K562 (cell line): ENCODE measurements around the gene CDKL5. TPM values are rescaled to one million over a fixed set of nuclear protein-coding genes. Genes with fewer than 3 reads are reported as not detected.

Source experiments
- ATAC-seq: fragments of 200-7000 bp; cut with Tn5 transposase; 3 replicates; pipeline ENCODE4 v1.9.1; 2020; ENCODE audit warnings: moderate library complexity
- BruUV-seq: library from RNA; stranded (reverse); fragments of 400-500 nt; replicated peaks from 2 replicates; lab custom pipeline; 2021; lab: Mats Ljungman, UMichigan
- CTCF ChIA-PET: fragments of 300-600 bp; formaldehyde crosslinking; extraction: SDS; loops from one replicate; lab custom pipeline; 2021; ENCODE audit warnings: low intra/inter-chr PET ratio; lab: Yijun Ruan, JAX
- POLR2A ChIA-PET: fragments of 300-600, 350-650 bp; sonication (Branson Sonifier 250); formaldehyde crosslinking; extraction: SDS; loops from one replicate; lab custom pipeline; 2021; ENCODE audit warnings: antibody characterized with exemption, inconsistent platforms; lab: Yijun Ruan, JAX
- DNase-seq, 4 experiments: peaks; one replicate each; pipeline versions ENCODE4 v3.0.0 to v3.0.0-alpha.2; 2011 to 2018; ENCODE audit warnings: low spot score in 3 of 4, mixed read lengths in 3 of 4; ENCODE audit errors: extremely low read depth in 1 of 4
- FAIRE-seq: peaks from 2 replicates; lab custom pipeline; 2011; peaks lifted over from hg19 to GRCh38; lab: Jason Lieb, UNC
- H2AFZ ChIP-seq: 2 replicates; pipeline ENCODE4 v1.6.0; 2011; ENCODE audit warnings: low read depth, low read length, control low read depth, inconsistent platforms
- H3K27ac ChIP-seq: fragments of 200-600 bp; 3 replicates; pipeline ENCODE4 v1.8.0; 2011; ENCODE audit warnings: low read depth, mild to moderate bottlenecking, control low read depth, inconsistent platforms, low read length, moderate library complexity, mixed read lengths; ENCODE audit errors: extremely low read depth
- H3K27me3 ChIP-seq, 2 experiments: fragments of 300-600 bp in 1 of 2; 2 replicates in 1 of 2; 3 replicates in 1 of 2; pipeline versions ENCODE4 v1.6.0 to v1.8.0; 2011; ENCODE audit warnings: inconsistent platforms in 2 of 2, low read length in 2 of 2, mild to moderate bottlenecking in 1 of 2, mixed read lengths in 1 of 2, moderate library complexity in 1 of 2; ENCODE audit not compliant: control insufficient read depth in 2 of 2, insufficient read depth in 2 of 2
- H3K36me3 ChIP-seq: fragments of 300-600 bp; 3 replicates; pipeline ENCODE4 v1.8.0; 2011; ENCODE audit warnings: mild to moderate bottlenecking, low read length, inconsistent platforms; ENCODE audit not compliant: control insufficient read depth, insufficient read depth
- H3K4me1 ChIP-seq, 2 experiments: fragments of 200-600 bp in 1 of 2; replicated peaks in 1 of 2; 2 replicates in 1 of 2; 3 replicates in 1 of 2; pipeline versions ENCODE4 v1.5.1 to v1.8.0; 2011; ENCODE audit warnings: inconsistent platforms in 2 of 2, low read length in 2 of 2, mild to moderate bottlenecking in 1 of 2, mixed read lengths in 1 of 2, moderate library complexity in 1 of 2; ENCODE audit not compliant: control insufficient read depth in 2 of 2, insufficient read depth in 2 of 2
- H3K4me2 ChIP-seq: 2 replicates; pipeline ENCODE4 v1.6.1; 2011; ENCODE audit warnings: low read length, control low read depth, inconsistent platforms, mixed read lengths; ENCODE audit not compliant: insufficient read depth
- H3K4me3 ChIP-seq: fragments of 200-600 bp; sonication (generic), shearing (Covaris generic); 2 replicates; pipeline ENCODE4 v1.5.1; 2016; ENCODE audit warnings: control low read depth, inconsistent platforms
- H3K79me2 ChIP-seq: fragments of 200-600 bp; 3 replicates; pipeline ENCODE4 v1.8.0; 2011; ENCODE audit warnings: low read length, inconsistent platforms; ENCODE audit not compliant: control insufficient read depth, insufficient read depth
- H3K9ac ChIP-seq, 2 experiments: 2 replicates each; pipeline versions ENCODE4 v1.6.0 to v1.6.1; 2011; ENCODE audit warnings: low read depth in 2 of 2, low read length in 2 of 2, control low read depth in 1 of 2, inconsistent platforms in 1 of 2, mild to moderate bottlenecking in 1 of 2, mixed read lengths in 1 of 2; ENCODE audit not compliant: insufficient read depth in 1 of 2
- H3K9me1 ChIP-seq: one replicate; pipeline ENCODE4 v1.6.0; 2011; ENCODE audit warnings: inconsistent platforms, mild to moderate bottlenecking, low read length, moderate library complexity; ENCODE audit not compliant: control insufficient read depth, insufficient read depth
- H3K9me3 ChIP-seq: replicated peaks from 2 replicates; pipeline ENCODE4 v1.5.1; 2011; ENCODE audit warnings: low read depth, low read length, inconsistent platforms; ENCODE audit not compliant: control insufficient read depth, insufficient read depth
- H4K20me1 ChIP-seq: replicated peaks from 2 replicates; pipeline ENCODE4 v1.6.1; 2011; ENCODE audit warnings: low read length, inconsistent platforms, mixed read lengths; ENCODE audit not compliant: control insufficient read depth, insufficient read depth
- BRF1 ChIP-seq: IDR thresholded peaks from 3 replicates; pipeline ENCODE4 v1.6.1; 2011; ENCODE audit warnings: borderline replicate concordance, mild to moderate bottlenecking; ENCODE audit not compliant: insufficient read length; ENCODE audit errors: extremely low read depth
- CREM ChIP-seq: IDR thresholded peaks from 2 replicates; pipeline ENCODE4 v1.6.1; 2014; ENCODE audit warnings: antibody characterized with exemption, low read depth
- EGR1 ChIP-seq: fragments of 450-650 bp; conservative IDR thresholded peaks from 2 replicates; pipeline ENCODE4 v1.6.1; 2017; ENCODE audit warnings: mild to moderate bottlenecking
- ESRRB ChIP-seq: fragments of 250-450 bp; sonication (Bioruptor Pico); IDR thresholded peaks from 2 replicates; pipeline ENCODE4 v1.5.0; 2020; ENCODE audit warnings: mild to moderate bottlenecking, moderate library complexity, borderline replicate concordance
- HMGN3 ChIP-seq: IDR thresholded peaks from 2 replicates; pipeline ENCODE4 v1.6.1; 2011; ENCODE audit warnings: borderline replicate concordance, low read depth, mild to moderate bottlenecking, mixed read lengths, low read length; ENCODE audit not compliant: insufficient read length; ENCODE audit errors: extremely low read depth
- MCM5 ChIP-seq: fragments of 450-650 bp; IDR thresholded peaks from 2 replicates; pipeline ENCODE4 v1.6.1; 2016; ENCODE audit warnings: low read depth
- POLR2G ChIP-seq: fragments of 200-400 bp; formaldehyde crosslinking; IDR thresholded peaks from 2 replicates; pipeline ENCODE4 v1.6.1; 2017; ENCODE audit warnings: low read depth, mild to moderate bottlenecking, antibody characterized with exemption, low read length, moderate library complexity
- PRPF4 ChIP-seq: fragments of 200-400 bp; formaldehyde crosslinking; IDR thresholded peaks from one replicate; pipeline ENCODE4 v1.6.1; 2017; ENCODE audit warnings: low read length, low read depth, mild to moderate bottlenecking; ENCODE audit not compliant: insufficient read depth, poor library complexity, severe bottlenecking
- RBM14 ChIP-seq: fragments of 200-400 bp; formaldehyde crosslinking; IDR thresholded peaks from 2 replicates; pipeline ENCODE4 v1.6.1; 2018; ENCODE audit warnings: low read depth, mild to moderate bottlenecking, low read length, moderate library complexity, borderline replicate concordance; ENCODE audit not compliant: insufficient read depth
- SMC3 ChIP-seq: conservative IDR thresholded peaks from 2 replicates; pipeline ENCODE4 v1.6.1; 2011; ENCODE audit warnings: low read depth, low read length, improper control_type of control experiment; ENCODE audit not compliant: insufficient read depth
- TOE1 ChIP-seq, 2 experiments: fragments of 450-650 bp in 1 of 2; sonication (generic) in 1 of 2; formaldehyde crosslinking in 1 of 2; IDR thresholded peaks; 2 replicates each; pipeline versions ENCODE4 v1.7.1 to v1.8.0; 2016 to 2022; ENCODE audit warnings: borderline replicate concordance in 2 of 2, mild to moderate bottlenecking in 2 of 2, antibody characterized with exemption in 1 of 2, inconsistent platforms in 1 of 2, low read depth in 1 of 2, missing genetic modification reagents in 1 of 2, moderate library complexity in 1 of 2
- ZNF212 ChIP-seq: fragments of 450-650 bp; formaldehyde crosslinking; IDR thresholded peaks from 2 replicates; pipeline ENCODE4 v1.4.0; 2020; ENCODE audit warnings: mild to moderate bottlenecking
- ZNF274 ChIP-seq: IDR thresholded peaks from 2 replicates; pipeline ENCODE4 v1.6.1; 2011; ENCODE audit warnings: low read depth, mild to moderate bottlenecking, low read length, moderate library complexity, borderline replicate concordance
- WGBS: fragments of 100-300 bp; shearing (Covaris generic); methylation state at CpG from one replicate; pipeline ENCODE4 v1.1.6; 2016; ENCODE audit warnings: low coverage, mixed read lengths; ENCODE audit not compliant: insufficient coverage; ENCODE audit errors: missing lambda C conversion rate; 5-methylcytosine and 5-hydroxymethylcytosine counted together
- in situ Hi-C: fragments of 300-500 bp; cut with MboI; formaldehyde crosslinking; loops from 4 replicates; pipeline ENCODE4 v1.15.0; 2018; ENCODE audit warnings: inconsistent platforms, mixed read lengths
- intact Hi-C: fragments of 100-400 bp; cut with micrococcal nuclease; formaldehyde crosslinking; loops from 2 replicates; pipeline ENCODE4 v1.14.2; 2022
- polyA plus RNA-seq, 8 experiments: library from polyadenylated mRNA; depleted of rRNA in 4 of 8; stranded (reverse) in 5 of 8; unstranded in 3 of 8; fragments of >200 nt; fragmentation: Nextera tagmentation in 2 of 8; fragmentation: Illumina TruSeq in 1 of 8; extraction: Ambion mirVana in 2 of 8; extraction: Trizol in 1 of 8; gene quantifications; 2 replicates each; pipeline versions ENCODE4 v1.2.1 to v1.2.3, GENCODE V29; 2011 to 2014; ENCODE audit warnings: inconsistent platforms in 1 of 8, missing spikeins in 1 of 8
- total RNA-seq, 7 experiments: library from RNA; depleted of rRNA in 6 of 7; stranded (reverse); fragments of >200 nt in 6 of 7; fragmentation: Illumina TruSeq in 2 of 7; extraction: Trizol in 2 of 7; gene quantifications; 2 replicates each; pipeline versions ENCODE4 v1.2.1 to v1.2.3, GENCODE V29; 2011 to 2021; ENCODE audit warnings: low replicate concordance in 1 of 7
- TF ChIP-seq, protein P1 (sequence below): IDR thresholded peaks from 2 replicates; pipeline ENCODE4 v1.6.1; 2011; ENCODE audit warnings: borderline replicate concordance, low read depth, mild to moderate bottlenecking, moderate library complexity, low read length; ENCODE audit not compliant: insufficient read depth, poor library complexity, severe bottlenecking

CDKL5 gene
- total and polyA plus RNA-seq, 9 of the 15 experiments (the other 6 are each of a cell fraction or from before 2014, with no cell fraction given) = under 0.01 to 0.21 (median 0.04) TPM

DNA sequence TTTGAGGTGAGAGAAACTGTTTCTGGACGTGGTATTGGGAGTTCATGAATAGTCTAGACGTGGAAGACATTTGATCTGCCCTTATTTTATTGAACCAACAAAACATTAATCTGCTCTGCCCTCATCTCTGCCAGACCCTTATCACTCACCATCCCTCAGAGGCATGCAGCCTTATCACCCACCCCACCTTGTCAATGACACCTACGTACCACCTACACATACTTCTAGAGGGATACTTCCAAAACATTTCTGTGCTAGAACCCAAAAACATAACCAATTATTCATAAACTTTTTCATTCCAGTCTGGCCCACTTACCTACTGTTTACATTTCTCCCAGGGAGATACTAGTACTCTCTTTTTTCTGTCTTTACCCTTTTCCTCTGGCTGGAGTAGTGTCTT, 141.3 kb downstream of the CDKL5 start:
- no peak overlapping the region for H3K27ac ChIP-seq
- H3K79me2 ChIP-seq = no peaks in the 10 kb centered on the region
- no peak overlapping the region for H3K4me2 ChIP-seq
- H3K9me1 ChIP-seq = no peaks in the 10 kb centered on the region
- no peak for FAIRE-seq
- no peak overlapping the region for H3K4me3 ChIP-seq
- no peaks in the 10 kb centered on the region for H3K4me1 ChIP-seq
- H3K36me3 ChIP-seq = no peaks in the 10 kb centered on the region
- H3K27me3 ChIP-seq = no peaks in the 10 kb centered on the region
- no peaks in the 10 kb centered on the region for H4K20me1 ChIP-seq
- no peak overlapping the region for H3K9ac ChIP-seq
- WGBS = 0% methylated on average over 3 of the region's 3 CpGs
- TF ChIP-seq PRPF4 = no peak
- no peak for TF ChIP-seq POLR2G
- TF ChIP-seq ESRRB (CRISPR knock-in tag) = no peak
- TF ChIP-seq BRF1 = no peak
- TF ChIP-seq MCM5 = no peak
- no peak for TF ChIP-seq CREM
- CTCF ChIA-PET = no interaction called here
- no peak for ATAC-seq
- intact Hi-C loops (no loop called here), in situ Hi-C loops (no loop called here)
- BruUV-seq = no TSS peak
- no peak for DNase-seq
- no peak overlapping the region for H2AFZ ChIP-seq
- POLR2A ChIA-PET = no interaction called here
- H3K9me3 ChIP-seq = no peaks in the 10 kb centered on the region

DNA sequence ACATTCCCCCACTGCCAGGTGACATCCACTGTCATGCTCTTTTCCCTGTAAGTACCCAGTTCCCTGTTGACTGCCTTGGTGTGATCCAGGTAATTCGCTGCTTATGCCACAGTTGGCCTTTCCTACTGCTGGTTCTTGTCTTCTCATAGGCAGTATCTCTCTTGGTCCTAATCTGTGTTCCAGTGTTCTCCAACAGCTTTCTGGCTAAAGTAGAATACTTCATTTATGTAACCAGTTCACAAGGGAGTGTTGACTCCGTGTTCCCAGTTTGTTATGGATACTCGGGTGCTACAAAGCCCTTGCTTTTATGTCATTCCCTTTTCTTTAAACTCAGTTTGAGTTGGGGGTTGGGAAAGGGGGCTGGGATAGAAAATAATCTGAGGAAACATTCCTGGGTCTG, 148.1 kb downstream of the CDKL5 start:
- FAIRE-seq = no peak
- TF ChIP-seq ZNF274 (no peak), HMGN3 (no peak), SMC3 (no peak), TOE1 (IDR thresholded peaks at IDR 0.05; ENCODE audit: borderline replicate concordance) (no peak), TOE1 (CRISPR knock-in tag; IDR thresholded peaks at IDR 0.05; ENCODE audit: borderline replicate concordance, low read depth) (no peak), ZNF212 (no peak), EGR1 (no peak), RBM14 (no peak)
- TF ChIP-seq, protein P1, sequence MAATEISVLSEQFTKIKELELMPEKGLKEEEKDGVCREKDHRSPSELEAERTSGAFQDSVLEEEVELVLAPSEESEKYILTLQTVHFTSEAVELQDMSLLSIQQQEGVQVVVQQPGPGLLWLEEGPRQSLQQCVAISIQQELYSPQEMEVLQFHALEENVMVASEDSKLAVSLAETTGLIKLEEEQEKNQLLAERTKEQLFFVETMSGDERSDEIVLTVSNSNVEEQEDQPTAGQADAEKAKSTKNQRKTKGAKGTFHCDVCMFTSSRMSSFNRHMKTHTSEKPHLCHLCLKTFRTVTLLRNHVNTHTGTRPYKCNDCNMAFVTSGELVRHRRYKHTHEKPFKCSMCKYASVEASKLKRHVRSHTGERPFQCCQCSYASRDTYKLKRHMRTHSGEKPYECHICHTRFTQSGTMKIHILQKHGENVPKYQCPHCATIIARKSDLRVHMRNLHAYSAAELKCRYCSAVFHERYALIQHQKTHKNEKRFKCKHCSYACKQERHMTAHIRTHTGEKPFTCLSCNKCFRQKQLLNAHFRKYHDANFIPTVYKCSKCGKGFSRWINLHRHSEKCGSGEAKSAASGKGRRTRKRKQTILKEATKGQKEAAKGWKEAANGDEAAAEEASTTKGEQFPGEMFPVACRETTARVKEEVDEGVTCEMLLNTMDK = no peak

More for the DNA sequence above, 148.1 kb downstream of the CDKL5 start:
- ATAC-seq = no peak
- H2AFZ ChIP-seq = no peak overlapping the region
- H3K27me3 ChIP-seq = no peaks in the 10 kb centered on the region
- WGBS = 0% methylated on average over 3 of the region's 3 CpGs
- no peaks in the 10 kb centered on the region for H3K9me1 ChIP-seq
- BruUV-seq = no TSS peak
- CTCF ChIA-PET = no interaction called here
- no peak overlapping the region for H3K4me3 ChIP-seq
- intact Hi-C loops = no loop called here
- no peaks in the 10 kb centered on the region for H3K4me1 ChIP-seq
- no peaks in the 10 kb centered on the region for H4K20me1 ChIP-seq
- POLR2A ChIA-PET = no interaction called here
- no peak for DNase-seq
- no peak overlapping the region for H3K4me2 ChIP-seq
- H3K36me3 ChIP-seq = no peaks in the 10 kb centered on the region
- no peaks in the 10 kb centered on the region for H3K9me3 ChIP-seq
- no peaks in the 10 kb centered on the region for H3K79me2 ChIP-seq
- H3K9ac ChIP-seq = no peak overlapping the region
- in situ Hi-C loops = no loop called here
- no peak overlapping the region for H3K27ac ChIP-seq
